Measurements from ENCODE around the gene HUNK. TPM values are rescaled to one million over a fixed set of nuclear protein-coding genes. Genes with fewer than 3 reads are reported as not detected.

HUNK gene
- total and polyA plus RNA-seq, 2 experiments from 2014 or later, result 0.30 to 2.5 TPM

DNA sequence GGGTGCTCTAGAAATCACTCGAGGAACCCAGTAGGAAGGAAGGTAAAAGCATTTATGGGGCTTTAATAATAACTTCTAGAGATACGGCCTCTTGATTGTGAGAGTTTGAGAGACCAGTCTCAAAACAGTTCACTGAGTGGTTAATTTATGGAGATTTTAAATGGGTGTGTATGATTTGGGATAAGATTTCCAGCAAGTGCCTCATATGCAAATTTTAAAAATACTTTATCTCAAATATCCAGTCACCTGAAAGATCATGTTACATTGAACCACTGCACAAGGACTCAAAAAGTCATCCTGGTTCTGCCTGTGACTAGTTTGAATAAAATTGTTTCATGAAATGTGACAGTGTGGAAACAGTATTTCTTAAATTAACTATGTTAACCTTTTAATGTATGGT lies 64.5 kb downstream of the HUNK start:
- Histone ChIP-seq H3K9me2 (ENCODE audit: insufficient read depth) (no peaks in the 10 kb centered on the region), H3K36me3 (ENCODE audit: low read depth) (no peaks in the 10 kb centered on the region), H2AFZ (no peak overlapping the region), H3K4me2 (ENCODE audit: unreplicated experiment) (no peak overlapping the region), H3K4me3 (no peak overlapping the region), H3K79me2 (ENCODE audit: insufficient read depth) (no peaks in the 10 kb centered on the region), H3K27me3 (replicated peaks; ENCODE audit: insufficient read depth) (no peaks in the 10 kb centered on the region), H3K4me1 (ENCODE audit: insufficient read depth) (no peaks in the 10 kb centered on the region), H4K20me1 (ENCODE audit: insufficient read depth) (no peaks in the 10 kb centered on the region), H3F3A (ENCODE audit: insufficient read depth) (no peaks in the 10 kb centered on the region), H3K9me3 (ENCODE audit: low read depth) (no peaks in the 10 kb centered on the region), H3K9ac (no peak overlapping the region), H3K27ac (no peak overlapping the region)
- TF ChIP-seq EZH2 (IDR thresholded peaks at IDR 0.05; ENCODE audit: insufficient read depth, poor library complexity, severe bottlenecking) (no peak), EZH2phosphoT487 (IDR thresholded peaks at IDR 0.05; ENCODE audit: insufficient read depth, low read depth) (no peak)
- WGBS, 2 experiments (ENCODE audit: low coverage in 1 of 2, low lambda C conversion rate in 2 of 2, missing lambda C conversion rate in 2 of 2), result 85 to 86% methylated on average over 2 of the region's 2 CpGs
- in situ Hi-C loops (cut with MboI), result no loop called here
- DNase-seq, result no peak

DNA sequence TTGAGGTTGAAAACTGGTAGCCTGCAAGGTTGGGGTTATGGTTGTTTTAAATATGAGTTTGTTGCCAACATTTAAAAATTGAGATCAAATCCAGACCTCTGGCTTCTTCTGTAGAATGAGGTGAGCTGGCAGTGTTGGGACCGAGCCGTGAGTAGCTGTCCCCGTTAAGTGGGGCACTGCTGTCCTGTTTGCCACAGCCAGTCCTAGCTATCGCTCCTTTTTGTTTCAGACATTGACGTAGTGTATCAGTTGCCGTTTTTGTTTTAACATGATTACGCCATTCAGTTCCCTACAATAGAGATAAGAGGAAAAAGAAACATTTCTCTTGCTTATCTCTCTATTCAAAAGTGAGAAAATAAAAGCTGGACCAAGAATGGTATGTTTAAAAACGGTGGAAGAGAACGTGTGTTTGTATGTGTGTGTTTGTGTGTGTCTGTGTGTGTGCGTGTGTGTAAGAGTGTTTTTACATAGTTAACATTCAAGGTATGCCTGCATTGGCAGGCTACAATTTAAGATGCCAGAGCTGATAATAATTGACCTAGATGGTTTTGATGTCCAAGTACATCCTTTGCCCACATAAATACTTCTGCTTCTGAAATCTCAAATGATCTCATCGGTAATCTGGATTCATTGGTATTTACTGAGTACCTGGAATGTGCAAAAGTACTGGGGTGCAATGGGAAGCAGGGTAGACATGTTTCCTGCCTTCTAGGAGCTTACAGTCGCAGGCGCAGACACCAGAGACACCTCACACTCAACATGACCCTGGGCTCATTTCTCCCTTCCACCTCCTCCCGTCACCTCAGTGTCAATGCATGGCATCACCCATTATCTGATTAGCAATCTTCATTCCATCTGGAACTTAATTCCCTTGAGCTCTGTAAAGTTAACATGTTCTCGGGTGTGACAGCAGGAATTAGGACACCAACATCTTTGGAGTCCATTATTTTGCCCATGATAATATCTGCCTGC lies 65.8 kb downstream of the HUNK start:
- Histone ChIP-seq H2AFZ (no peak overlapping the region), H3K27me3 (replicated peaks; ENCODE audit: insufficient read depth) (no peaks in the 10 kb centered on the region), H3K79me2 (ENCODE audit: insufficient read depth) (no peaks in the 10 kb centered on the region), H3K9me3 (ENCODE audit: low read depth) (no peaks in the 10 kb centered on the region), H3K4me1 (ENCODE audit: insufficient read depth) (no peaks in the 10 kb centered on the region), H3K9ac (no peak overlapping the region), H3K9me2 (ENCODE audit: insufficient read depth) (no peaks in the 10 kb centered on the region), H3K4me3 (no peak overlapping the region), H3K36me3 (ENCODE audit: low read depth) (no peaks in the 10 kb centered on the region), H4K20me1 (ENCODE audit: insufficient read depth) (no peaks in the 10 kb centered on the region), H3K4me2 (ENCODE audit: unreplicated experiment) (no peak overlapping the region), H3F3A (ENCODE audit: insufficient read depth) (no peaks in the 10 kb centered on the region), H3K27ac (no peak overlapping the region)
- in situ Hi-C loops (cut with MboI), result no loop called here
- no peak for TF ChIP-seq EZH2 (IDR thresholded peaks at IDR 0.05; ENCODE audit: insufficient read depth, poor library complexity, severe bottlenecking)
- TF ChIP-seq EZH2phosphoT487 (IDR thresholded peaks at IDR 0.05; ENCODE audit: insufficient read depth, low read depth), result no peak
- no peak for DNase-seq
- 77 to 79% methylated on average over 15 of the region's 15 CpGs for WGBS, 2 experiments (ENCODE audit: low coverage in 1 of 2, low lambda C conversion rate in 2 of 2, missing lambda C conversion rate in 2 of 2)

DNA sequence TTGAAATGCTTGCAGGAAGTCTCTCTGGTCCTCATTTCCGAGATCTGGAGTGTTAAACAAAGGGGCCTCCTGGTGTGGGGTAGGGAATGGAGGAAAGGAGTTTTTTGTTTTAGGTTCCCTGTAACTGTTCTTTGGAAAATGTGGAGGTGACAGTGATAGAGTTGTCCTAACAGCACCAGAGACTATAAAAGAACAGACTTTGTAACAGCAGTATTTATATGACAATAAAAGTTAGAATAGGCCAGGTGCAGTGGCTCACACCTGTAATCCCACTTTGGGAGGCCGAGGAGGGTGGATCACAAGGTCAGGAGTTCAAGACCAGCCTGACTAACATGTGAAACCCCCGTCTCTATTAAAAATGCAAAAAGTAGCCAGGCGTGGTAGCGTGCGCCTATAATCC lies 68.9 kb downstream of the HUNK start:
- H2AFZ ChIP-seq, result no peak overlapping the region
- H3K4me1 ChIP-seq (ENCODE audit: insufficient read depth), result peaks cover 6% of the 10 kb centered on the region; the same call in 1 of the 2 replicates
- in situ Hi-C loops (cut with MboI), result no loop called here
- H3K27ac ChIP-seq, result no peak overlapping the region
- no peaks in the 10 kb centered on the region for H3K9me2 ChIP-seq (ENCODE audit: insufficient read depth)
- TF ChIP-seq EZH2 (IDR thresholded peaks at IDR 0.05; ENCODE audit: insufficient read depth, poor library complexity, severe bottlenecking), result no peak
- no peak for TF ChIP-seq EZH2phosphoT487 (IDR thresholded peaks at IDR 0.05; ENCODE audit: insufficient read depth, low read depth)
- H3K9me3 ChIP-seq (ENCODE audit: low read depth), result no peaks in the 10 kb centered on the region
- no peak for DNase-seq
- no peak overlapping the region for H3K4me3 ChIP-seq
- H3K36me3 ChIP-seq (ENCODE audit: low read depth), result no peaks in the 10 kb centered on the region
- H3K9ac ChIP-seq, result no peak overlapping the region
- H4K20me1 ChIP-seq (ENCODE audit: insufficient read depth), result no peaks in the 10 kb centered on the region
- H3F3A ChIP-seq (ENCODE audit: insufficient read depth), result peaks cover 12% of the 10 kb centered on the region; the same call in 1 of the 2 replicates
- no peak overlapping the region for H3K4me2 ChIP-seq (ENCODE audit: unreplicated experiment)
- WGBS, 2 experiments (ENCODE audit: low coverage in 1 of 2, low lambda C conversion rate in 2 of 2, missing lambda C conversion rate in 2 of 2), result 85 to 89% methylated on average over 6 of the region's 6 CpGs
- no peaks in the 10 kb centered on the region for H3K79me2 ChIP-seq (ENCODE audit: insufficient read depth)
- no peaks in the 10 kb centered on the region for H3K27me3 ChIP-seq (replicated peaks; ENCODE audit: insufficient read depth)

DNA sequence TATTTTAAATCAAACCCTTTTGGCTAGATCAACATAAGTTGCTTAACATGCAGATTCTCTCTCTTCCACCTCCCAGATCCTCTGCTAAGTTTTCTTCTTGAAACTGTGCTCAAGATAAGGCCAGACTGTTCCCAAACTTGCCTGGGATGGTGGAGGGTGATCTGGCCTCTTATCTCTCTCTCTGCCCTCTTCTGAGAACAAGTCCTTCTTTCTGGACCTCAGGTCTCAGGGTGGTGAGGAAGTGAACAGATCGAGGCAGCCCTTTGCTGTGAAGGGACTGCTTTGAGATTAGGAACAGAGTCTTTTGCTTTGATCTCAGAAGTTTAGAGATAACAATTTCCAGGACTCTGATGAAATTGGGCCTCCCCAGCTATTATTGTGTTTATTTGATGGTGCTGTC lies 70.7 kb downstream of the HUNK start:
- H3K4me2 ChIP-seq (ENCODE audit: unreplicated experiment), result no peak overlapping the region
- no peaks in the 10 kb centered on the region for H3K9me3 ChIP-seq (ENCODE audit: low read depth)
- H3K36me3 ChIP-seq (ENCODE audit: low read depth), result no peaks in the 10 kb centered on the region
- H2AFZ ChIP-seq, result no peak overlapping the region
- H3F3A ChIP-seq (ENCODE audit: insufficient read depth), result peaks cover 12% of the 10 kb centered on the region; the same call in 1 of the 2 replicates
- no peaks in the 10 kb centered on the region for H3K79me2 ChIP-seq (ENCODE audit: insufficient read depth)
- H3K4me3 ChIP-seq, result no peak overlapping the region
- H3K27ac ChIP-seq, result no peak overlapping the region
- DNase-seq, result no peak
- no peaks in the 10 kb centered on the region for H3K9me2 ChIP-seq (ENCODE audit: insufficient read depth)
- H3K27me3 ChIP-seq (replicated peaks; ENCODE audit: insufficient read depth), result no peaks in the 10 kb centered on the region
- H3K9ac ChIP-seq, result no peak overlapping the region
- peaks cover 6% of the 10 kb centered on the region; the same call in 1 of the 2 replicates for H3K4me1 ChIP-seq (ENCODE audit: insufficient read depth)
- no peak for TF ChIP-seq EZH2 (IDR thresholded peaks at IDR 0.05; ENCODE audit: insufficient read depth, poor library complexity, severe bottlenecking)
- no peak for TF ChIP-seq EZH2phosphoT487 (IDR thresholded peaks at IDR 0.05; ENCODE audit: insufficient read depth, low read depth)
- no peaks in the 10 kb centered on the region for H4K20me1 ChIP-seq (ENCODE audit: insufficient read depth)
- WGBS, 2 experiments (ENCODE audit: low coverage in 1 of 2, low lambda C conversion rate in 2 of 2, missing lambda C conversion rate in 2 of 2), result 73 to 85% methylated on average over 1 of the region's 1 CpG
- in situ Hi-C loops (cut with MboI), result no loop called here
